ENCODE results near the gene STK38L.

DNA sequence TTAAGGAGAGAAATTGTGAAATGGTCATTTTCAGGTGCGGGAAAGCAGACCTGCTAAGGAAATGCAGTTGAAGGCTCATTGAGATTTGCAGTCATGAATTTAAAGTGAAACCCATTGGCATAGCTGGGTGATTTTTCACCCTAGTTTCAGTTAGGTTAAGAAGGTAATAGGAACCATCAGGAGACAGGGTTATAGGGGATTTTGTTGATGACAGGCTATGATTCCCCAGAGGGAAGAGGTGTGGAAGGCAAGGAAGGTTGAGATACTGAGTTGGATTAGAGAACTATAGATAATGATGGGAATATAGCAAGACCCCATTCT, 65.9 kb downstream of the STK38L start:
- TF ChIP-seq, protein P1, sequence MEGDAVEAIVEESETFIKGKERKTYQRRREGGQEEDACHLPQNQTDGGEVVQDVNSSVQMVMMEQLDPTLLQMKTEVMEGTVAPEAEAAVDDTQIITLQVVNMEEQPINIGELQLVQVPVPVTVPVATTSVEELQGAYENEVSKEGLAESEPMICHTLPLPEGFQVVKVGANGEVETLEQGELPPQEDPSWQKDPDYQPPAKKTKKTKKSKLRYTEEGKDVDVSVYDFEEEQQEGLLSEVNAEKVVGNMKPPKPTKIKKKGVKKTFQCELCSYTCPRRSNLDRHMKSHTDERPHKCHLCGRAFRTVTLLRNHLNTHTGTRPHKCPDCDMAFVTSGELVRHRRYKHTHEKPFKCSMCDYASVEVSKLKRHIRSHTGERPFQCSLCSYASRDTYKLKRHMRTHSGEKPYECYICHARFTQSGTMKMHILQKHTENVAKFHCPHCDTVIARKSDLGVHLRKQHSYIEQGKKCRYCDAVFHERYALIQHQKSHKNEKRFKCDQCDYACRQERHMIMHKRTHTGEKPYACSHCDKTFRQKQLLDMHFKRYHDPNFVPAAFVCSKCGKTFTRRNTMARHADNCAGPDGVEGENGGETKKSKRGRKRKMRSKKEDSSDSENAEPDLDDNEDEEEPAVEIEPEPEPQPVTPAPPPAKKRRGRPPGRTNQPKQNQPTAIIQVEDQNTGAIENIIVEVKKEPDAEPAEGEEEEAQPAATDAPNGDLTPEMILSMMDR (IDR thresholded peaks at IDR 0.05): no peak
- TF ChIP-seq POLR2A (IDR thresholded peaks at IDR 0.05): no peak

Measured in testis (tissue), 2 donors.